Activated CD4-positive, alpha-beta T cell treated with anti-CD3 and anti-CD28 coated beads, Interleukin-2, amount 50 U/mL, for 1 hour (primary cell): ENCODE measurements around the gene GIMAP2.
"Not testable (repeated sequence)": the region's sequence is repeated elsewhere in the genome, so short reads cannot be mapped to it uniquely, and the experiment has no call there.

Experiments used
- DNase-seq: peaks from one replicate; pipeline ENCODE4 v3.0.0-alpha.2; 2020

The GIMAP2 gene

DNA sequence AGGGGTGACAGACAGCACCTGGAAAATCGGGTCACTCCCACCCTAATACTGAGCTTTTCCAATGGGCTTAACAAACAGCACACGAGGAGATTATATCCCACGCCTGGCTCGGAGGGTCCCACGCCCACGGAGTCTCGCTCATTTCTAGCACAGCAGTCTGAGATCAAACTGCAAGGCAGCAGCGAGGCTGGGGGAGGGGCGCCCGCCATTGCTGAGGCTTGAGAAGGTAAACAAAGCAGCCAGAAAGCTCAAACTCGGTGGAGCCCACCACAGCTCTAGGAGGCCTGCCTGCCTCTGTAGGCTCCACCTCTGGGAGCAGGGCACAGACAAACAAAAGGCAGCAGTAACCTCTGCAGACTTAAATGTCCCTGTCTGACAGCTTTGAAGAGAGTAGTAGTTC, 6.9 kb upstream of the GIMAP2 start:
- DNase-seq: not testable (repeated sequence)

DNA sequence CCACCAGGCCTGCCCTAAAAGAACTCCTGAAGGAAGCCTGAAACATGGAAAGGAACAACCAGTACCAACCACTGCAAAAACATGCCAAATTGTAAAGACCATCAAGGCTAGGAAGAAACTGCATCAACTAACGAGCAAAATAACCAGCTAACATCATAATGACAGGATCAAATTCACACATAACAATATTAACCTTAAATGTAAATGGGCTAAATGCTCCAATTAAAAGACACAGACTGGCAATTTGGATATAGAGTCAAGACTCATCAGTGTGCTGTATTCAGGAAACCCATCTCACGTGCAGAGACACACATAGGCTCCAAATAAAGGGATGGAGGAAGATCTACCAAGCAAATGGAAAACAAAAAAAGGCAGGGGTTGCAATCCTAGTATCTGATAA, 5.1 kb upstream of the GIMAP2 start:
- DNase-seq: not testable (repeated sequence)

DNA sequence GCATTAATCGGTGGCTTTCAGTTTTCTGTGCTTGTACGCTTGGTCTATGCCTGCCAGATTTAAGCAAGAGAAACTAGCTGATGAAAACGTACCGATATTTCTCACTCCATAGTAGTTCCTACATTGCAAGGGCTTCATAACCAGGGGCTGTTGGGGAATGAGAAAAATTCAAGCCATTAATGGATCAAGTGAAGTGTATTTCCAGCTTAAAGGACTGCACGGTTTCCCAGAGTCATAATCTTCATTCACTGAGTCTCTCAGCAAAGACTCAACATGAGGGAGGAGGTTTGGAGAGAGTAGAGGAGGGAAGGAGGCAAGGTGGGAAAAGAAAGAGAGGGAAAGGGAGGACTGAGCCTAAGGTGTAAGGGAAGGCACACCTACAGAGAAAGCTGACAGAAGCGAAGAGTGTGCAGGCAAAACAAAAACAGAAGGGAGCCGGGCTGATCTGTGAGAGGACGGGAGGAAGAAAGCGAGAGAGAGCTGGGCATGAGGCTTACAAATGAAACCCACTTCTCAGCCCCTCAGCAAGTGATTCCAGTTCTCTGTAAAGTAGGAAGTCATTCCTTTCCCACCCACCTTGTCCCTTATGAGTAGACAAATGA, 625 bp downstream of the GIMAP2 start:
- DNase-seq: no peak

DNA sequence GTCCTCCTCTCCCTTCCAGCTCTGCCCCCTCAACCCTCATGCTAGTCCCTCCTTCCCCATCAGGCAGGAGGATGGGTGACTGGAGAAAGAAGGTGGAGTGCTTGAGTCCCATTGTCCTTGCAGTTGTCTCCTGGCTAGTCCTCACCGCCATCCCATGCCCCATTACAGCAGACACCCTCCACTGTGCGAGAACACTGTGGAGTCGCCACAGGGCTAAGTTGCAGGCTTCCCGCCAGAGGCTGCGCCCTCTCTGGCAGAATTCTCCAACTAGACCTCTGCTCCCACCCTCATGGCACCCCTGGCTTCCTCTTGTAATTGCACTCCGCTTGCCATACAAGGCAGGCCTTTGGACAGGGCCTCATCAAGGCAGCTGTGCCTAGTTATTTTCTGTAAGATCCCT, 3.1 kb downstream of the GIMAP2 start:
- DNase-seq: no peak

DNA sequence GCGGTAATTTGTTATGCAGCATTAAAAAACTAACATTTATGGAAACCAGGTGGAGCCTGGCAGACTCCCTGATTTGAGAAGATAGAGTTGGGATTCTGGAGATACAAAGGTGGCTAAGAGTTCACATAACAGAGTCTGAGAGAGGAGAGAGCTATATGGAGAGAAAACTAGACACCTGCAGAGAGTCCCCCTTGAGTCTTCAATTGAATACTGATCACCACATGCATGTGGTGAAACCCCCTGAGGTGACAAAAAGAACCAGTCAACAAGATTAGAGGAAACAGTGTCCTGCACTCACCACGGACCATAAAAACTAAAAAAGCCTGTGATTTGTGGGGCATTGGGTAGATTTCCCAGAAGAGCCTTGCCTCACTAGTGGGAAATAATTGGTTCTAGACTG, 10.1 kb downstream of the GIMAP2 start:
- DNase-seq: no peak

DNA sequence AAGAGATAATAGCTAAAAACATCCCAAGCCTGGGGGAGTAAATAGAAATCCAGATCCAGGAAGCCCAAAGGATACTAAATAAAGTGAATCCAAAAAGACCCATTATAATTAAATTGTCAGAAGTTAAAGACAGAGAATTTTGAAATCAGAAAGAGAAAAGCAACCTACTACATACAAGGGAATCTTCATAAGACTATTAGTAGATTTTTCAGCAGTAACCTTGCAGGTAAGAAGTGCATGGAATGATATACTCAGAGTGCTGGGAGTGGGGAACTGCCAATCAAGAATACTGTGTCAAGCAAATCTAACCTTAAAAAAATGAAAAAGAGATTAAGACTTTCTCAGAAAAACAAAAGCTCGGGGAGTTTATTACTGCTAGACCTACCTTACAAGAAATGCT, 17.7 kb downstream of the GIMAP2 start:
- DNase-seq: no peak

DNA sequence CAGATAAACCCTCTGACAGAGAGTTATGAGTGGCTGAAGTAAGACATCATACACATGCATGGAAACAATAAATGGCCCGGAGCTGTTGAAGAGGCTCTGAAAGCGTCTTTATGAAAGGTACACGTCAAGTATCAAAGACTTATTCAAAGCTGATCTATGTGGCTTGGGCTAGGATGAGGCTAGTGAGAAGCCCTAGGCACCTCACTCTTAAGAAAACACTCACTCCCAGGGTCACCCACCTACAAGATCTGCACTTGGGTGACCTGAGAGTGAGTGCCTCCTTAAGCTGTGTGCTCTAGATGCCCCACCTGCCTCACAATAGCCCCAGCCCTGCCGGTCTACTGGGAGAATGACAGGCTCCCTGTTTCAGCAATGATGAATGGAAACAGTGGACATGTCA, 29.8 kb downstream of the GIMAP2 start:
- DNase-seq: no peak

DNA sequence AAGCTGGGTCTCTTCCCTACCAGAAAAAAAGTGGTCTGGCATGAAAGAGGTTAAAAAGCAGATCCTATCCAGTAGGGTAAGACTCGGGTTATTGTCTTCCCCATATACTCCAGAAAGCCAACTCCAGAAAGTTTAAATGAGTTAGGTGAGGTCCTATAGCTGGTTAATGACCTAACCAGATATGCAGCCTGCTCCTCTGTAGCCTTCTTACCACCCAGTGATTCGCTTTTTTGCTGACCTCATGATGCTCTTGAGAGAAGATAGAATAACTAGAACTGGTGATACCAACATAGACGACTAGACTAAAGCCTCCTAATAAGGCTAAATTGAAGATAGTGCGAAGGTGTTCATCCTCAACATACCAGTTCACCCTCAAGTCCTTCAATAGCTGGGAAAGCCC, 30.2 kb downstream of the GIMAP2 start:
- no peak for DNase-seq

DNA sequence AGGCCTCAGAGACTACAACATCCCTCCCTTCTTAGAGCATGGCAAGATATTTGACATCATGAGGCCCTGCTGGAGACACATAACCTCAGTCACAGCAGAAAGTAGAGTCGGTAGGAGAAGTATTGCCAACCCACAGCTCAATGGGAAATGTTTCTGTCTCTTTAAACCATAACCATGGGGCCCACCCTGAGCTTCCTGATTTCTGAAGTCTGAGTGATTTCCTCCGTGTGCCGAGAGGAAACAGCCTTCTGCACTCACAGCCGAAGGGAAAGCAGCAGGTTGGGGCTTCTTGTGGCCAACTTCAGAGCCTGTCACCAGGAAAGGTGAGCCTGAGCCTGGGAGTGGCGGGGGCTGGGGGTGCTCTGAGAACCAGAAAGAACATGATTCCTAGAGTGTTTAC, 30.9 kb downstream of the GIMAP2 start, which contains the start of gene GIMAP1:
Gene GIMAP1, plus strand, starts transcription at position 246 of the 400 bp plus-strand sequence. CDS start 2,435 bp downstream, outside the sequence.
- DNase-seq: peak; percentile 68

DNA sequence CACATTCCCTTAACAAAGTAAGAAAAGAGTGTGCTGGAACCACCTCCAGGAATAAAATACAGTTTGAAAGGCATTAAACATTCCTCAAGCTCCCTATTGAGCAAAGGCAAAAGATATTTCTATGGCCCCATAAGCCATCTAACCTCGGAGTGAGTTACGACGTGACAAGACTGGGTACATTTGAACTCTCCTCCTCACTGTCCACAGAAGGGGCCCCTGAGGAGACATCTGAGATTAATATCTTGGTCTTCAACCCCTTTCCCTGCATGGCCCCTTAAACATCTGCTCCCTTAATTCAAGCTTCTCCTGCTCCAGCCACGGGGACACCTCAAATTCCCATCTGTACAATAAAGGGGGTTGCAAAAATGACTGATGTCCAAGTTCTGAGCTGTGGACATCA, 31.4 kb downstream of the GIMAP2 start:
- no peak for DNase-seq

DNA sequence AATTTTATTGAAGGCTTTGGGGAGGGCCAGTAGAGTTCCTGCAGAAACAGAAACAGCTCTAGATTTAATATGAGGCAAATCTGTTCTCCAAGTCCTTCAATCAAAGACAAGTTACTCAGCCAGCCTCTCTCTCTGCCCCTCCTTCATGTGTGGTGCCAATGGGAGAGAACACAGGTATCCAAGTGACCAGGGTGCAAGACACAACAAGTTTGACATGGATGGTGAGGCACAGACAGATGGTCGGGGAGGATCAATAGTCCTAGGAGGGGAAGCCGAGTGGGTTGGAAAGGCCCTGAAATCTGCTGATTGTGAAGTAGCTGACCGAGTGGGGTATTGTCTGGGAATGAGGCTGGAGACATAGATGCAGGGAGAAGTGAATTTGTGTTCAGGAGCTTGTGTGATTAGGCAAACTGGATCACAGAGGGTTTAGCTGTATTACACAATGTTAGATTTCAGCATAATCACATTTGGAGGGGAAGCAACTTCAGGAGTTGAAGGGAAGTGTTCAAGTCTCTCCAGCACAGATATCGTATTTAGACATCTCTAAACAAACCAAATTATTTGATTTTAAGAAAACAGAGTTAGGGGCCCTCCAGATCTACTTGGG, 32.4 kb downstream of the GIMAP2 start:
- DNase-seq: no peak

DNA sequence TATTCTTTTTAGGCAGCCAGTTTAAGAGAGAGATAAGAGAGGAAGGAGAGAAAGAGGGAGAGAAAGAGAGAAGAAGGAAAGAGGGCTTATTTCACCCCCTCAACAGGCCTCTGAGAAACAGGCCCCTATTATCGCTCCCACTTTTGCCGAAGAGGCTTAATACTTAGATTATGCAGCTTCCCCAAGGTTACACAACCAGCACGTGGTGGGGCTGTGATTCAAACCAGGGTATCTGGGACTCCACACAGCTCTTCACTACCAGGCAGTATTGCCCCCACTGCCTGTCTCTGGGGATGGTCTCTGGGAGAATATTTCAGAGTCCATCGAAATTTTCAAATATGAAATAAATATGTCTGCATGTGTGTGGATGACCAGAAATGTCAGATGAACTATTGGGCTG, 33.9 kb downstream of the GIMAP2 start:
- DNase-seq: no peak

DNA sequence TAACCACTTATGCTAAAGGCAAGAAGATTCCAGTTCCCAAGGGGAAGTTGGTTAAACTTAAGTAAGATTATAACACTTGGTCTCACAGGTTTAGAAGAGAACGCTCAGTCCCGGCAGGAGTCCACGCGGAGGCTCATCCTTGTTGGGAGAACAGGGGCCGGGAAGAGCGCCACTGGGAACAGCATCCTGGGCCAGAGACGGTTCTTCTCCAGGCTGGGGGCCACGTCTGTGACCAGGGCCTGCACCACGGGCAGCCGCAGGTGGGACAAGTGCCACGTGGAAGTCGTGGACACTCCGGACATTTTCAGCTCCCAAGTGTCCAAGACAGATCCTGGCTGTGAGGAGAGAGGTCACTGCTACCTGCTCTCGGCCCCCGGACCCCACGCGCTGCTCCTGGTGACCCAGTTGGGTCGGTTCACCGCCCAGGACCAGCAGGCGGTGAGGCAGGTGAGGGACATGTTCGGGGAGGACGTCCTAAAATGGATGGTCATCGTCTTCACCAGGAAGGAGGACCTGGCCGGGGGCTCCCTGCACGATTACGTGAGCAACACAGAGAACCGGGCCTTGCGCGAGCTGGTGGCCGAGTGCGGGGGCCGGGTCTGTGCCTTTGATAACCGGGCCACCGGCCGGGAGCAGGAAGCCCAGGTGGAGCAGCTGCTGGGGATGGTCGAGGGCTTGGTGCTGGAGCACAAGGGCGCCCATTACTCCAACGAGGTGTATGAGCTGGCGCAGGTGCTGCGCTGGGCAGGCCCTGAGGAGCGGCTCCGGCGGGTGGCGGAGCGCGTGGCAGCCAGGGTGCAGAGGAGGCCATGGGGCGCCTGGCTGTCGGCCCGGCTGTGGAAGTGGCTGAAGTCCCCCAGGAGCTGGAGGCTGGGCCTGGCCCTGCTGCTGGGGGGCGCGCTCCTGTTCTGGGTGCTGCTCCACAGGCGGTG, 34.7 kb downstream of the GIMAP2 start:
- no peak for DNase-seq

DNA sequence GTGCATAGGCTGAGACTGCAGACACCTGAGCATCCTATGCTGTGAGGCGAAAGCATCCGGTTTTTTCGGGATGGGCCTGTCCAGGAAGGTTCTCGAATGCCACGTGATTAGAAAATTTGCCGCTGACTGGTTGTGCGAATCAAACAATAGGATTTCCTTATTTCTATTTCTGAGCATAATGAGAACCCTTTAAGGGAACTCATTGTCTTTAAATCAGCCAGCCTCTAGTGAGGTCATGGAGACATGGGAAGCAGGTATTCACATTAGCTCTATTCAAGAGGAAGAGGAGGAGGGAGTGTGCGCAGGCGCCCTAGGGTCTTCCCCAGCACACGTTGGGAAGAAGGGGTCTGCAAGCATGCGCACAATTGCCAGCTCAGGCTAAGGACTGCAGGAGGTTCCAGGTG, 36.5 kb downstream of the GIMAP2 start:
- DNase-seq: no peak

DNA sequence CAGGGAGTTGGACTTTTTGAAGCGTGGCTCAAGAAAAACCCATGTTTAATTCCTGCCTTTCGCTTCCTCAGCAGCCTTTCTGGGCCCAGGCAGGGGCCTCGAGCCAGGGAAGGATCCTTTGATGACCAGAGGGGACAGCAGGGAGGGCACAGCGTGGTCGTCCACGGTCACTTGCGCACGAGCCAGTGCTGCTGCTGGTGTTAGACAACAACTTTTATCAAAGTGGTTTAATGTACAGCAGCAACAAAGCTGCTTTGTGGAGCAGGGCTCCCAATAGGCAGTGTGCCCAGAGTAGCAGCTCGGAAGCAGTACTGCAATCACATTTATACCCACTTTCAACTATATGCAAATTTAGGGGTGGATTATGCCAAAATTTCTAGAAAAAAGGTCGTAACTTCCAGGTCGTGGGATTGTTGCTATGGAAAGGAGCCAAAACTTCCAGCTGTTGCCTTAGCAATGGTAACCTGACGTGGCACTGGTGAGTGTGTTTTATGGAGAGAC, 37.0 kb downstream of the GIMAP2 start:
- no peak for DNase-seq

DNA sequence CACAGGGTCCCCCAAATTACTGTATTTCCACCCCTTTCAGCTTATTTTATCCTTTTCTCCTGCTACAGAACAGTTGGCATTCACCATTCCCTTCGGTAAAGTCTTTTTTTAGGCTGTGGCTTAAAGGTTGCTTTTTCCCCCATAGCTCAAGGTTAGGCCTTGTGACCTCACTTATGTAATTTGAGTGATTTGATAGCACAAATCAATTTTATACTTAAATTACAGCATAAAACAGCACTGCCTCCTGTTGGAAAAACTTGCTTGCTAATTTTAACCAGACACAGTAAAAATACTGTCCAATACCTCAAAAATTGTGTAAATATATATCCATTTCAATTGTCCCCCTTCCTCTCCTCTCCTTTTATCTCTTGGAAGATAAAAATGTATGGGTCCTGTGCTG, 38.0 kb downstream of the GIMAP2 start:
- no peak for DNase-seq

DNA sequence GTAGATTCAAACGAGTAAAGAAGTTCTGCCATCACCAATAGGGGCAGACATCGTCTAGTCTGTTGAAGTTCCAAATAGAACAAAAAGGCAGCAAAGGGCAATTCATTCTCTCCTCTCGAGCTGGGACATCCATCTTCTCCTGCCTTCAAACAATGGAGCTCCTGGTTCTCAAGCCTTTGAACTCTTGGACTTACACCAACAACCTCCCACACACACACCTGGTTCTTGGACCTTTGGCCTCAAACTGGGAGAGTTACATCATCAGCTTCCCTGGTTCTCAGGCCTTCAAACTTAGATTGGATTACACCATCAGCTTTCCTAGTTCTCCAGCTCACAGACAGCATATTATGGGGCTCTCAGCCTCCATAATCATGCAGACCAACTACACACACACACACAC, 41.9 kb downstream of the GIMAP2 start:
- DNase-seq: no peak

DNA sequence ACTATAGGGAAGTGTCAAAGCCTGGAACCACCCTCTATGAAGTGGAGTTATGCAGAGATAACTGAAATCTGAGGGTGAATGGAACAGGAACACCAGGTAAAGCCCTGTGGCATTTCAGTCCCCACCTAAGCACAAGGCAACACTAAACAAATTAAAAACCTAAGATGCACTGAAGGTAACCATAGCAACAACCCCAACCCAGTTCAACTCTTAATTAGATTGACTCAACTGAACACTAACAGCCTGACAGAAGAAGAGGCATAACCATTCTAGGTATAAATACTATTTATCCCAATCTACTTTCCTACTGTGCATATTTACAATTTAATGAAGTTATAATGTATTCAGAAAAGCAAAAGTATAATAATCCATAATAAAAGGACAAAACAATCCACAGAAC, 42.5 kb downstream of the GIMAP2 start:
- DNase-seq: no peak

DNA sequence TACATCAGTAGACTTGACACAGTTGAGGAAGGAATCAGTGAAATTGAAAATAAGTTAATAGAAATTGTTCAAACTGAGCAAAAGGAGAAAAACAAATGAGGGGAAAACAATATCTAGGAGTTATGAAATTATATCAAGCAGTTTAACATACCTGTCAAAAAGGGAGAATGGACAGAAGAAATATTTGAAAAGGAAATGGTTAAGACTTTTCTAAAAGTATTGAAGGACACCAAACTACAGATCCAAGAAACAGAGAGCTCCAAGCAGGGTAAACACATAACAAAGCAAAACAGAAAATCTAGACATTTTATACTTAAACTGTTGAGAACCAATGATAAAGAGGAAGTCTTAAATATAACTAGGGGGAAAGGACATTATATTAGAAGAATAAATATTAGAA, 43.1 kb downstream of the GIMAP2 start:
- no peak for DNase-seq

DNA sequence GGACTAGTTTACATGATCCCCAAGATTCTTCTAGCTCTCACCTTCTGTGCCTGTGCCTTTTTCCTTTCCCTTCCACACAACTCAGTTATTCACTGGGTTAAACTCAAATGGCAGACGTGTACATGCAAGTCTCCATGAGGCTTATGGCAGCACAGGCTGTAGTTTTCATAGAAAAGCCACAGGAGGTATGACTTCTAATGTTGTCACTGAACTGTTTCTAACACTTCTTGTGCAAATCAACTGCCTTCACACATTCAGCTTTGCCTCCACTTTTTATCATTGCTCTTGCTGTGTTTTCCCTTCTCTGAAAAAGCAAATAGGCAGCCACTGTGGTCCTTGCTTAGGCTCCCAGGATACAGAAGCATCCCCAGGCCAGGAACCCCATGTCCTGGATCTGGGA, 46.4 kb downstream of the GIMAP2 start:
- DNase-seq: no peak

DNA sequence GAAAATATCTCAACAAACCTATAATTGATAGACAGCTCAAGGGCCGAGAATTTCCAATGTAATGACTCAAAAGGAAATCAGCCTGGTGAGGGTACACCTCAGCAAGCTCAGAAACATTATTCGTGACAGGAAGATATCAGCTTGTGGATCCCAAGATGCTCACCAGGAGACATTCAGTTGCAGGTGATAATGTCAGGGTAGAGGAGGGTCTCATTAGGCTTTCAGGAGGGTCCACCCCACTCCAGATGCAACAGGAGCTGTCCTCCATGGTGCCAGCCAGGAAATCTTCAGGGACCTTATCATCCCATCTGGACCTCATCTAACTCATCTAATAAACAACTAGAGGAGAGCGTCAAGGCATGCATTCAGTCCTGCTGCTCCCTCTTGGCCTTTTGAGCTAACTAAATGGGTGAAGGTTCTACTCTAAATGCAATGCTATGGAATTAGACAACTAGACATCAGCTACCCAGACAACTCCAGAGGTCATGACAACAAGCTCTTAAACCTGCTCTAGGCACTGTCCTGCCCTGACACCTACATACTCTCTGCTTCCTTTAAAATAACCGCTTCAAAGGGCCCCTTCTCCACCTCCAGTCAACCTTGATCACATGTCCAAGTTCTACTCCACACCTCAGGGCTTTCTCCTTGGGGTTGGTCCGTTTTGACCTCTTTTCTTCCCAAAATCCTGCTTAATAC, 47.4 kb downstream of the GIMAP2 start:
- DNase-seq: no peak

DNA sequence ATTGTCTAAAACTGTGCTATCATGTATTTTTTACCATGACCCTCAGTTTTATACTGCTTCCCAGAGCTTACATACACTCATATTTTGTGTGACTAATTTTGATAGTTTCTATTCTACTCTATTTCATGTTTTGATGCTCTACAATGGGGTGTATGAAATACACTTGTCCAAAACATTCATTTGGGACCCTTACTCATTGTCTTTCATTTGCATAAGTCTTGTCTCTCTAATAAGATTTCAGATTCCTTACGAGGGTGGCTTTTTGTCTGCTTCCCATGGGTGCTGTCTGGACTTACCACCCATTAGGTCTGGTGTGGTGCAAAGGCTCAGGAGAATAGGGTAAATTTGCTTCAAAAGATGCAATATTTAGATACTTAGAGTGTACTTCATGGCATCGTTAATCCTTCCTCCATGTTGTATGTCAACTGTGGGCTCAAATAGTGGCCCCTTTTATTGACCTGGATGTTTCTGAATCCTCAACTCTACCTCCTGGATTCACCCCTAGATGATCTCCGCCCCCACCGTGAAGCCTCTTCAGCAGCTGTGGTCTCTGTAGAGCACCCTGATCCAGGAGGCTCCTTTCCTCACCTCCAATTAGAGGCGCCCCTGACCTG, 48.1 kb downstream of the GIMAP2 start:
- DNase-seq: no peak

DNA sequence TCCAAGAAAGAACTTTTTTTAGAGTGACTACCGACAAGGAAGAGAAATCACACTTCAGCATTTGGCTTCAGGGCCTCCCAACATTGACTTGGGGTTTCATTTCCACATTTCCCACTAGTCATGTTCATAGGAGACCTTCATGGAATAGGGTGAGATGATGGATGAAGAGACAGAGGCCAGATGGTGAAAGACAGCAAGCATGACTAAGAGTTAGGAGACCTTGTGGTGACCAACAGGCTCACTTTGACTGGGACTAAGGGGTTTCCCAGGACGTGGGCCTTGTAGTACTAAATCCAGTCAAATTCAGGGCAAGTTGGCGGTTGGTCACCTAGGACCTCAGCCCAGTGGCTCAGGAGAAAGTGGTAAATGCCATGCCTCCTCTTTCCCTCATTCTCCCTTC, 48.7 kb downstream of the GIMAP2 start:
- no peak for DNase-seq
